T-helper 1 cell (primary cell): ENCODE results near the gene TRERF1.
"Not testable (repeated sequence)": the region's sequence is repeated elsewhere in the genome, so short reads cannot be mapped to it uniquely, and the experiment has no call there.

ENCODE experiments used
- DNase-seq, 5 donors: peaks; one replicate each; pipeline ENCODE4 v3.0.0-alpha.2; 2012 to 2020

The TRERF1 gene

DNA sequence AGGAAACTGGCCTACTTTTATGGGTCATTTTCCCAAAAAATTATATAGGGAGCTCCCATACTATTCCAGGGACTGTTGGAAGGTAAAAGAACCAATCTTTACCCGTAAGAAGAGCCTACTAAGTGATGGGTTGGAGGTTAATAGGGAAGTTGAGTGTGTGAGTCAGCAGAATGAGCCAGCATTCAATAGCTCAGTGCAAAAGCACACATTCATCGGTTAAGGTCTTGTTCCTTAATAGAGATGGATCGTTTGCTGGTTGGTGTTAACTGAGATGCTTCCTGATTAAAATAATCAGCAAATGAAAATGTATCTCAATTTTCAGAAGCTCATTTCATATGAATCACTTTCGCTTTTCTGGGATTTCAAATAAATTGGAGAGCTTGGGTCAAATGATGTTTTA, 118.8 kb downstream of the TRERF1 start:
- no peak for DNase-seq

DNA sequence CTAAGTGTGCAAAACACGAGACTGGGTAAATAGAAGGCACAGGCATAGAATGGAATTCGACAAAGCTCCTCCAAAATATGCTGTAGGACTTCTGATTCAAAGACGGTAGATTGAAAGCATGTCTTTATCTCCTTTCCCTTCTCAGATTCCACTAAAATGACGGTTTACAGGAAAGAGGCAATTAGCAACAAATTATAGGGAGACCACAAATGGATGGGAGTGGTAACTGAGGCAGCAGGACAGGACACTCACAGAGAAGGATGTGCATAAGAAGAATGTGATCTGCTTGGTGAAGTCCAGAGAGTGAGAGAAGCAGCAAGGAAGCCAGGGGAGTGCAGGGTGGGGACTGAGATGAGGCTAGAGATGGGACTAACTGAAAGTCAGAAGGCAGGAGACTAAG, 120.7 kb downstream of the TRERF1 start:
- DNase-seq, result no peak

DNA sequence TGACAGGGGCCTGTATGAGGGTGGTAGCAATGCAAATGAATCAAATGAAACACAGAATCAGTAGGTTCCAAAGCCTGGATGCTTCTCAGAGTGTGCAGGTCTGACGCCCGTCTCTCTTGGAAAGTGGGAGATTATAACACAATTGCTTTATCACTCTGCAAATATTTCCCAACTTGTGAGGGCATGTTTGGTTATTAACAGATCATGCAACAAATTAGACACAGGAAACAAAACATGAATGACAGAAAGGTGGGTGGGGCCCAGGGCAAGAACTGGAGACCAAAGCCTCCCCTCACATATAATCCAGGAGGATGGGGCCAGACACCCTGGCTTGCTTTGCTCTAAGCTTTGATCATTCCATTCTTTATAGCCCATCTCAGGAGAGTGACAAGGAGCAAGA, 125.5 kb downstream of the TRERF1 start:
- DNase-seq, result no peak

DNA sequence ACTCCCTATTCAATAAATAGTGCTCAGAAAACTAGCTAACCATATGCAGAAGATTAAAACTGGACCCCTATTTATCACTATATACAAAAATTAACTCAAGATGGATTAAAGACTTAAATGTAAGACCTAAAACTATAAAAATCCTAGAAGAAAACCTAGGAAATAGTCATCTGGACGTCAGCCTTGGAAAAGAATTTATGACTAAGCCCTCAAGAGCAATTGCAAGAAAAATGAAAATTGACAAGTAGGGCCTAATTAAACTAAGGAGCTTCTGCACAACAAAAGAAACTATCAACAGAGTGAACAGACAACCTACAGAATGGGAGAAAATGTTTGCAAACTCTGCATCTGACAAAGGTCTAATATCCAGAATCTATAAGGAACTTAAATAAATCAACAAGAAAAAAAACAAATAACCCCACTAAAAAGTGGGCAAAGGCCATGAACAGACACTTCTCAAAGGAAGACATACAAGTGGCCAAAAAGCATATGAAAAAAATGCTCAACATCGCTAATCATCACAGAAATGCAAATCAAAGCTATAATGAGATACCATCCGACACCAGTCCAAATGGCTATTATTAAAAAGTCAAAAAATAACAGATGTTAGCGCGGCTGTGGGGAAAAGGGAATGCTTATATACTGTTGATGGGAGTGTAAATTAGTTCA, 126.9 kb downstream of the TRERF1 start:
- not testable (repeated sequence) for DNase-seq

DNA sequence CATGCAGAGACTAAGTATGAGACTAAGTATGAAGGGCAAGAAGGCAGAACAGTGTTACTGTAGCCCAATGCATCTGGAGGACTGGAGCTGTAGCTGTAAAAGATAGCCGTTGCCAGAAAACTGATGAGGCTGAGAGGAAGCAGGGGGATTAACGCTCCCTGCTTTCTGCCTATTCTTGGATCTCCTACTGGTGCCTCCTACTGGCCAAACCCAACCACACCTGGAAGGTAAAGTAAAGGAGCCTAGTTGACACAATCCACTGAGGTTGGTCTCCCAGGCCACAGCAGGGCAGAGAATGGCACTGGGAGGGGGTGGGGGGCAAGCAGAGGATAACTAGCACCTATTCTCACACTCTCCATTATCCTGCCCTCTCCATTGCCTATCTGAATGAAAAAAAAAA, 129.1 kb downstream of the TRERF1 start:
- no peak for DNase-seq

DNA sequence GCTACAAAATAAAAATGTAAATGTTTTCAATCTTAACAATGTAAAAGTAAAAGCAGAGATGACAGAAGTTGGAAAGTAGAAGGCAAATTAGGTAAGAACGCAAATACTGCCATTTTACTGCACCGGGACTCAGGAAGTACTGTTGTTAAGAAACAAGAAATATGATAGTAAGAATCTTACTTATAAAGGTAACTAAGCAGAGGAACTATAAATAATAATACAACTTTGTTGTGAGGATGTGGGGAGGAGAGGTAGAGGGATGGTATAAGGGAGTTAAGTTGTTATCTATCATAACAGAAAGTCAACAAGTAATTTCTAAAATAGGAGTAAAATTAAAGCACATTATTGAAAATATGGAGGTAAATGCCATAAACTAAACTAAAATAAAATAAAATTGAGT, 129.8 kb downstream of the TRERF1 start:
- no peak for DNase-seq

DNA sequence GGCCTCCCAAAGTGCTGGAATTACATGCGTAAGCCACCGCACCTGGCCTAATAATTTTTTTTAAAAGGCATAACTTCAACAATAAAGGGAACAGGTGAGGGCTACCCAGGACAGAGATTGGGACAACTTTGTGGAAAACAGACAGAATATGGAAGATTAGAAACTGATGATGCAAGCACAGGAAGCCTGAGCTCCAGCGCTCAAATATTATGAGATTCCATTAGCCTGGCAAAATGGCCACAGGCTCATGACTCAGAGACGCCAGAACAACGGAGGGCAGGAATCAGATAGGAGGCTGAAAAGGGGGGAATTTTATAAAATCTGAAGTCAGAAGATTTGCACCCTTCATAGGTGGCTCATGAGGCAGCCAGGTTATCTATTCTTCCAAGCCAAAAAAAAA, 131.0 kb downstream of the TRERF1 start:
- no peak for DNase-seq

DNA sequence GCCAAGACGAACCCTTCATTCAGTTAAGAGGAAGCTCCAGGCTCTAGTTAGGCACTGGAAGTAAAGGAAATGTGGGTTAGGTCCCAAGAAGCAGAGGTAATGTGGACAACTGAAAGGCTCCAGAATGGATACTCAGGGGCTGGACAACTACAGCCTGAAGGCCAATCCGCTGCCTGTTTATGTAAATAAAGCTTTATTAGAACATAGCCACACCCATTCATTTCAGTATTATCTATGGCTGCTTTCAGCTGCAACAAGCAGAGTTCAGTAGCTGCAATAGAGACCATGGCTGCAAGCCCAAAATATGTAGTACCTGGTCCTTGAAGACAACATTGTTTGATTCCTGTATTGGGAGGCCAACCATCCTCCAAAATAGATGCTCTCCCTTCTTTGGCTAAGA, 133.2 kb downstream of the TRERF1 start:
- no peak for DNase-seq

DNA sequence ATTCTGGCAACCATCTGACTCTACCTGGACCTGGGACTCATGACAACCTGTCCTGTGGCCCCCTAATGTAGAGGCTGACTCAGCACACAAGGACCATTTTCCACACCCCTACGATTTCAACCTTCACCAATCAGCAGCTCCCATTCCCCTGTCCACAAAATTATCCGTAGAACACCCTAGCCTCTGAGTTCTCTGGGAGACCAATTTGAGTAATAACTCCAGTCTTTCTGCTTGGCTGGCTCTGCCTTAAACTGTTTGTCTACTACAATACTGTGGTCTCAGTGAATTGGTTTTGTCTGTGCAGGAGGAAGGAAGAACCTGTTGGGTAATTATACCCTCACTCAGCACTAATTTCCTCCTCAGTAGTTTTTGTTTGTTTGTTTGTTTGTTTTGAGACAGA, 134.7 kb downstream of the TRERF1 start:
- DNase-seq, result no peak

DNA sequence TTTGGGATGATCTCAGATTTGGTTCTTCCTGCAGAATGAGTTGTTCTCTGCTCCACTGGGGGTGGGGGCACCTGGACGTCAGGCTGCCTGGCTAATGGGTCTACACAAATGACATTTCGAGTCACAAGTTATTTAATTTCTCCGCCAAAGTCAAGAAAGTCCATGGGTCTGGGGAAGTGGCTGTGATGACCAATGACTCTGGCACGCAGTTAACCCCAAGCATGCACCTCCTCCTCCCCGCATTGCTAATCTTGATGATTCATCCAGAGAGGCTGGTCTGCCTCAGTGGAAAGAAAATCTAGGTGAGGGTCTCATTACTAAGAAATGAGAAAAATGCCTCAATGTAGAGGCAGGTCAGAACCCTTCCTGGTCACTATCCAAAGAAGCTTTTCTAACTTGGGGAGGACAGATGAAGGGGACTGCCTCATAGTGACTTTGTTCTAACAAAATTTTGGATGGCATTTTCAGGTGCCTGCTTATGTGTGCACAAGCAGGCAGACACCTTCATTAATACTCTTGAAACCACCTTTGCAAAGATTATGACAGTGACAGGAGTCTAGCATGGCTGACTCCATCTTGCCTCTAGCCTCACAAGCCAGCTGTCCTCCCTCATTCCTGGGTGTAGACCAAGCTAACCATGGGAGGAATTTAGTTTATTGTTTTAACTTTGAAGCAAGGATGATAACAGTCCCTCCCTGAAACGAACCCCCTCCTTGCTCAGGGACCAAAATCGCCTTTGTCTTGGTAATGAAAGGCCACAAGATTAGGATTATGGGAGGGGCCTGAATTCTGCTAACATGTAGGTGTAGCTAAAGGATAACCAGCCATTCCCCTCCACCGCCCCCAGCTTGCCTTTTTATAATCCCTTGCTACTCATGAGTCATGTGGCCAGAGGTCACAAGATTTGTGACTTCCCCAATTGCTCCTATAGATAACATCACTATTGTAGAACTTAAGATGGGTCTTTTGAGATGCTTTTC, 135.4 kb downstream of the TRERF1 start:
- DNase-seq, result no peak

DNA sequence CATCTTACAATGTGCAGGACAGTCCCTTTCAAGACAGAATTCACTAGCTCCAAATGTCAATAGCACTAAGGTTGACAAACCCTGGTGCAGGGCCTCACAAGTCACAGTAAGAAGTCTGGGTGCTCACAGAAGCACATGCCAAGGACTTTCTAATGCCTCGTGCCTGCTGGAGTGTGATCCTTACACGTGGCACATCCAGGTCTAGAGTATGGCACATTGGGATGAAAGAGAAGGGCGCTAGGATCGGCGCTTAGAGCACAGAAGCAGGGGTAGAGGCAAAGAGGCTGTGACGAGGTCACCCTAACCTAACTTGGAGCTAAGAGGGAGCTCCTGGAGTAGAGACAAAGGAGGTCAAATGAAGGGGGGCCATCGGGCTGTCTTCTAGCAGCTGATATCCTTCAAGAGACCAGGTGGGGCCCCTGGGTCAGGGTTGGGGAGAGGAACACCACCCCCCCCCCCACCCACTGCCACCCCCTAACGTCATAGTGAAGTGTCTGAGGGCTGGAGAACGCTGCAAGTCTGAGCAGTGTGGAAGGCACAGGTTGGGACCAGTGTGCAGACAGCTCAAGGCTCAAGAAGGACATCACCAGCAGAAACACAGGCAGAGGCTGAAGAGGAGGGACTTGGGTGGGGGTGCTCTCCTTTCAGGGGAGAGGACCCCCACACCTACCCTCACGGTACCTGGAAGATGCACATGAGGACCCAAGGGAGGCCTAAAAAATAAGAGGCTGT, 136.3 kb downstream of the TRERF1 start:
- no peak for DNase-seq

DNA sequence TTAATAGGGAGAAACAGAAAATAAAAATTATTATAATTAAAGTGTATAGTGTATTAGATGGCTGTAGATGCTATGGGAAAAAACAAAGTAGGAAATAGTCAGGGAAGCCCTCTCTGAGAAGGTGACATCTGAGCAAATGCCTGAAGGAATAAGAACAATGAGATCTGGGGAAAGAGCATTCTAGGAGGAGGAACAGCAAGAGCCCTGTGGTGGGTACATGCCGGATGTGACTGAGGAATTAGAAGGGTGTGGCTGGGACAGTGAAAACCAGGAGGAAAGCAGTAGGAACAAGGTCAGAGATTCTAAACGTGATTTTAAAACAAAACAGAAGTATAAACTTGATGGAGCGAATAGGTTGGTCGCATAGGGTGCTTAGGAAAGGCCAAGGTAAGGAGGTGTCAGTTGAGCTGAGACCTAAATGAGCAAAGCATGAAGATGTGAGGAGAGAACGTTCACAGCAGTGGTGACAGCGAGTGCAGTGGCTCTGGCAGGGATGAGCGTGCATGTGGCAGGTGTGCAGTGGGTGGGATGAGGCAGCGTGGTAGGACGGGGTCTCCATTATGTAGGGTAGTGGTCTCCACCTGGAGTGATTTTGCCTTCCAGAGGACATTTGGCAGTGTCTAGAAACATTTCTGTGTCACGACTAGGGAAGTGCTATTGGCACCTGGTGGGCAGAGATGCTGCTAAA, 137.0 kb downstream of the TRERF1 start:
- DNase-seq, result no peak

DNA sequence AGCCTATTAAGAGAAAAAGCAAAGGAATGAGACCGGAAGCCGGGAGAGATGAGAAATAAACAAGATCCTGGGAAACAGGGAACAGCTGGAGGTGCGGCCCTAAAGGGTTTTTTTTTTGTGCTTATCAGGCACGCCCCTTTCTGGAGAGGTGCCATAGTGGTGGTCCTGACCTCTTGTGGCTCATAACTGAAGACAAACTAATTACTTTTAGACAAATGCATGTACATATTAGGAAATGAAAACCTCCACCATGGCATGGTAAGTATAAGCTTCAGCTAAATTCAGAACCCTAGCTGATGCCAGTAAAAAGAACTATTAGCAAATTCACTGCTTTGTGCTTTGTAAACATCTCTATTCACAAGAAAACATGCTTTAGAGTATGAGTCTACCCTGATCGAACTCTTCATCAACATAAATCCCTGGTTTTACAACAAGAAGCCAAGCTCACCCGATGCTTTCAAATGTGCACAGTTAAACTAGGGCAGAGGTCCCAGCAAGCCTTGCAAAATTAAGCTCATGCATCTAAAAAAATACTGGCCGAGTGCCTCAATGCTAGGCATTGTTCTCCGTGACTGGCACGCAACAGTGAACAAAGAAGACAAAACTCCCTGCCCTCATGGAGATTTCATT, 137.7 kb downstream of the TRERF1 start:
- no peak for DNase-seq

DNA sequence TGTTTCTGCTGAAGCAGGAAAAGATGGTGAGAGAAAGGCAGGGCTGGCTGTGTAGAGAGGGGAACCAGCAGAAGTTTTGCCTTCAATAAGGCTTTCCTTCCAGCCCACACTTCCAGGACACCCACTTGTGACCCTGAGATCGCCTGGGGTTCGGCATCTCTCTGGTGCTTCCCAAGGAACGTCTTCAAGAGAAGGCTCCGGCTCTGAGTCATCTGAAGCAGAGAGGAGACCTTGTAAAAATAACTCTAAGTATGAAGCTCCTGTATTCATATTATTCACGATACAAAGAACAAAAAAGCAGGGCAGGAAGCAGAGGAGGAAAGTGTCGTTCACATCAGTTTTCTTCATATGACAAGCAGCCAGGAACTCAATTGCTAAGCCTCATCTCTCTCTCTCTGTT, 138.7 kb downstream of the TRERF1 start:
- DNase-seq, result peak in 1 of 5 donors; percentile 30

DNA sequence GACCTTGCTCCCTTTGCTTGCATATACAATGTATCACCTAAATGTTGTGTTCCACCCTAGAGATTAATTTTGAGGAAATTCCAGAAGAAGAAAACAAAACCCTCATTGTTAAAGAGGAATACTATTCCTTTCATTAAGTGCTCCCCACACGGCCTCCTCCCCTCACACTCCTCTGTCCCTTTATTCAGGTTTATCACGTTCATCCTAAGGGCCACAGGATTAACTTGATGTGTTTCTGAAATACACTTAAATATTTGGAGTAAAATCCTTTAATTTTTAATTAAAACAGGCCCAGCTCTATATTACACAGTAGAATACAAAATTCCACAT, 144.6 kb downstream of the TRERF1 start:
- no peak for DNase-seq

DNA sequence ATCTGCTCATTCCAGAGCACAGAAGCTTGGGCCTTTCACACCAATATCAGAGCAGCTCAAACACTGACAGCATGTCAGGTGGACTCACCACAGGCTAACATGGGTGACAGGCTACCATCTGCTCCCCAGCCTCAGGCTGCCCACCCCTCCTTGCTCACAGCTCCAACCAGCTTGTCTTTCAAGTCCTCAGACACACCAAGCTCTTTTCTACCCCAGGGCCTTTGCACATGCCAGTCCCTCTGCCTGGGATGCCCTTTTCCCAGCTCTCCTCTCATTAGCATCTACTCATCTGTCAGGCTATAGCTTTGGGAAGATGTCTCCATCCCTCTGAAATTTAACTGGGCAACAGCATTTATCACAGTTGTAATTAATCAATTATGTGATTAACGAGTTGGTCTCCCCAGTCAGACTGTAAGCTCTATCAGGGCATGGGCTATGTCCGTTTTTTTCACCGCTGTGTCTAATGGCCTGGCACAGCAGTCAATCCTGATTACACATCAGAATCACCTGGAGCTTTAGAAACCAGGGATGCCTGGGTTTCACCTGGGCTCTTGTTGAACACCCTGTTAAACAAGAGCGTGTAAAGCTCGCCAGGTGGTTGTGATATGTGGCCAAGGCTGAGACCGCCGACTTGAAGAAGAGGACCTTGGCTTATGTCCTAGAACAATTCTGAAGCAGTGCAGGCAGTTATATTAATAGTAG, 145.1 kb downstream of the TRERF1 start:
- no peak for DNase-seq

DNA sequence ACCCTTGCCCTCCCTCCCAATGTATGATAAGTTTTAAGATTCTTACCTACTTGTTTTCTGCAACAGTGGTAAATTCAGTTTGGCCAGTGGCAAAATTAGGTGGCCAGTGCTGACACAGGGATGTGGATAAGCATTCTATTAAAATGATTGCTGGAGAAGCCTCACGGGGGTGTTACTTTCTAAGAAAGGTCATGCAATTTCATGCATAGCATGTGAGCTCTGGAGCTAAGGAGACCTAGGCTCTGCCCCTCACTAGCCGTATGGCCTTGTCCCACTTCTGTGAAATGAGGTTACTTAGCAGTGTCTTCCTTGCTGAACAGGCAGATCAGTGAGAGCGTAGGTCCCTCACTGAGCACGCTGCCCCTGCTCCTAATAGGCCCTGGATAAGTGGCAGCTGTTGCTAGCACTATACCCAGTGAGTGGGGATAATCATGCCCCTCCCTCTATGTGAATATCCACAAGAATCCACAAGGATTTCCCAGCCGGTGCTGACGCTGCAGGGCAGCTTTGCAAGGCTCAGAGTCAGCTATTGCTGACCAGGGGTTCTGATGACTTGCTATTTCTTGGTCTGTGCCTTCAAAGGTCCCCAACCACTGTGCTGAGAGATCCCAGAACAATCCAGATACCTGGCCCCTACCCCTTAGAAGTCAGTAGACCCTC, 147.5 kb downstream of the TRERF1 start:
- DNase-seq, result no peak

DNA sequence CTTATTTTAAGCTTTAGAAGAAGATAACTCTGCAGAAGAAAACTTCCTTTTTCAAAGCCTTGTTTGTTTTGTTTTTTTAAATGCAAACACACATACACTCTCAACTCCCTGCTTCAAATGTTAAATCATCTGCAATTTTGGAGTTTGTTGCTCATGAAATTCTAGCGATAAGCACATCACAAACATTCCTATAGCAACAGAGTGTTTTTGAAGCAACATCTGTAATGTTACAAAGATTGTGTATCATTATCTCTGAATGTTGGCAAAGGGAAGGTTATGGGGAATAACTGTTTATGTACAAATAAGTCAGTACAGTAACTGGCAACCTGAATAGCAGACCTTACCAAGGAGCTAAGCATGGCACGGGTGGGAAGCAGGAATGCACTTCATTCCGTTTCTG, 149.3 kb downstream of the TRERF1 start:
- DNase-seq, result no peak

DNA sequence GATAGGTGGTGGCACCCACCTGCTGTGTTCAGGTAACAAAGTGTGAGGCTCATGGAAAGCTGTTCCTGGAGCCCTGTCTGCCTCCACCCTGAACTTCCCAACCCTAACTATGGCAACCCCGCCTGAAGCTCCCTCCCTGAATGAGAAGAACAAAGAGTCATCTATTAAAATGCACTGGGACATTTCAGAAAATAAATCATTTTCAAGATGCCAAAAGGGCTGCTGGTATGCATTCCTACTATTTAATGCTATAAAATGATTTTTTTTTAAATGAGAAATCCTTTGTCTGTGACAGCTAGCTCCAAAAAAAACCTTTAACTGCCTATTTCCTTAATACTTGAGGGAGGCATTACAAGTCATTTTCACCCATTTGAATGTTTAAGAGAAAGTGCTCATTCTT, 149.7 kb downstream of the TRERF1 start:
- no peak for DNase-seq

DNA sequence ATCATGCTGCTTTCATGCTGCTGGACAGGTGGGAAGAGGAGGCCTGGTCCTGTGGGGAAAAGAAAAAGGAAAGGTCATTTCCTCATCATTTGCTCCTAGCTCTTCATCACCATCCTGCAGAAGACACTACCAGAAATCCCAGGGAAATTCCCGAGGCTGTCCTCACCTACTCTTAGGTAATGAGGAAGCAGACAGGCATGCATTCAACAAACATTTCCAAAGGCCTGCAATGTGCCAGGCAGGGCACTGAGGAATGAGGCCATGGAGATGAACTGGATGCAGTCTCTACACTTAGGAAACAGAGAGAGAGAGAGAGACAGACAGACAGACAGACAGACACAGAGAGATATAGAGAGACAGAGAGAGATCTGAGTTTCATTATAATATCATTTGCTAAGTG, 151.0 kb downstream of the TRERF1 start:
- no peak for DNase-seq

DNA sequence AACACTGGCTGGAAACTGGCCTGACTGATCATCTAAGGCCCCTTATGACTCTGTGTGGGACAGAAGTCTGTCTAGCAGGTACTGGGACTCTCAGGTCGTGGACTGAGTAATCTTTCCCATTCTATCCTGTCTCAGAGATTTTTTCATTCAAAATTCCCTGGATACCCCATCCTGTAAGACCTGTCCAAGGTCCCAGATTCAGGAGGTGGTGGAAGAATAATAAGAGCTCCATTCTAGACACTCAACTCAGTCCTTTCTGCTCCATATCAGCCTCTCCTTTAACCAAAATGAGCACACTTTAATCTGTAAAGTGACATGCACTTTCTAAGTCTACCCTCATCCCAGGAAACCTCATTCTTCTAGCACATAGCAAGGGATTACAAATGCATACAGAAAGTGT, 151.5 kb downstream of the TRERF1 start:
- DNase-seq, result no peak
